Body of pancreas (tissue), 4 donors: ENCODE results near the gene ARHGAP22.

Source experiments
- CTCF ChIP-seq, 7 experiments: fragments of 450-650 bp in 4 of 7; fragments of 200-600 bp in 3 of 7; sonication (generic) in 3 of 7; IDR thresholded peaks; one replicate each; pipeline ENCODE4 v1.5.1; 2016 to 2019; ENCODE audit warnings: antibody characterized with exemption in 7 of 7
- POLR2A ChIP-seq, 3 donors: fragments of 450-650 bp; IDR thresholded peaks; one replicate each; pipeline ENCODE4 v1.6.1; 2016; ENCODE audit warnings: antibody characterized with exemption in 3 of 3, mild to moderate bottlenecking in 2 of 3

GRCh38 chr10:48501226-48501625 lies 103.6 kb downstream of the ARHGAP22 start:
- TF ChIP-seq CTCF (IDR thresholded peaks at IDR 0.05): no peak
- TF ChIP-seq POLR2A (IDR thresholded peaks at IDR 0.05): no peak
